Hepatocyte (in vitro differentiated cells): ENCODE data around the gene RAD1. TPM values are rescaled to one million over a fixed set of nuclear protein-coding genes. Genes with fewer than 3 reads are reported as not detected.

Experiments used
- DNase-seq: peaks from one replicate; pipeline ENCODE4 v3.0.0-alpha.2; 2016; ENCODE audit warnings: low spot score
- H2AFZ ChIP-seq: fragments of 200-600 bp; sonication (generic); 2 replicates; pipeline ENCODE4 v1.6.0; 2016; ENCODE audit warnings: antibody characterized with exemption, mild to moderate bottlenecking
- H3K27ac ChIP-seq: fragments of 200-600 bp; sonication (generic); 2 replicates; pipeline ENCODE4 v1.5.1; 2016; ENCODE audit warnings: mild to moderate bottlenecking
- H3K27me3 ChIP-seq: fragments of 200-600 bp; sonication (generic); 2 replicates; pipeline ENCODE4 v1.6.1; 2016
- H3K36me3 ChIP-seq: fragments of 200-600 bp; sonication (generic); replicated peaks from 2 replicates; pipeline ENCODE4 v1.5.1; 2016; ENCODE audit warnings: low read depth; ENCODE audit not compliant: insufficient read depth
- H3K4me1 ChIP-seq: fragments of 200-600 bp; sonication (generic); 2 replicates; pipeline ENCODE4 v1.5.1; 2016; ENCODE audit warnings: mild to moderate bottlenecking, moderate library complexity; ENCODE audit not compliant: insufficient read depth
- H3K4me2 ChIP-seq: fragments of 200-600 bp; sonication (generic); 2 replicates; pipeline ENCODE4 v1.6.0; 2016
- H3K4me3 ChIP-seq: fragments of 200-600 bp; sonication (generic); 2 replicates; pipeline ENCODE4 v1.5.1; 2016; ENCODE audit warnings: mild to moderate bottlenecking
- H3K79me2 ChIP-seq: fragments of 200-600 bp; sonication (generic); 2 replicates; pipeline ENCODE4 v1.6.0; 2017; ENCODE audit warnings: mild to moderate bottlenecking
- H3K9me2 ChIP-seq: fragments of 200-600 bp; sonication (generic); replicated peaks from 2 replicates; pipeline ENCODE4 v1.6.0; 2017; ENCODE audit warnings: mild to moderate bottlenecking; ENCODE audit not compliant: insufficient read depth
- H3K9me3 ChIP-seq: fragments of 200-600 bp; sonication (generic); 2 replicates; pipeline ENCODE4 v1.5.1; 2016; ENCODE audit warnings: low read depth, mild to moderate bottlenecking
- H4K20me1 ChIP-seq: fragments of 200-600 bp; sonication (generic); 2 replicates; pipeline ENCODE4 v1.6.0; 2016; ENCODE audit warnings: mild to moderate bottlenecking; ENCODE audit not compliant: insufficient read depth, poor library complexity, severe bottlenecking
- EZH2 ChIP-seq: fragments of 200-600 bp; sonication (generic); IDR thresholded peaks from 2 replicates; pipeline ENCODE4 v1.6.1; 2016; ENCODE audit warnings: antibody characterized with exemption, mild to moderate bottlenecking, borderline replicate concordance
- EZH2phosphoT487 ChIP-seq: fragments of 200-600 bp; sonication (generic); IDR thresholded peaks from one replicate; pipeline ENCODE4 v1.6.1; 2018; ENCODE audit warnings: antibody characterized with exemption, mild to moderate bottlenecking, low read depth, moderate library complexity; ENCODE audit not compliant: unreplicated experiment, severe bottlenecking
- WGBS: methylation state at CpG from one replicate; pipeline ENCODE4 v1.1.6; 2016; ENCODE audit warnings: low lambda C conversion rate; ENCODE audit errors: missing lambda C conversion rate; 5-methylcytosine and 5-hydroxymethylcytosine counted together
- polyA plus RNA-seq: library from polyadenylated mRNA; unstranded; fragments of >200 nt; fragmentation: Nextera tagmentation; extraction: Ambion mirVana; gene quantifications from 2 replicates; pipeline ENCODE4 v1.2.1, GENCODE V29; 2016
- total RNA-seq: library from RNA; depleted of rRNA; stranded (reverse); fragments of >200 nt; gene quantifications from 2 replicates; pipeline ENCODE4 v1.2.3, GENCODE V29; 2014
- TF ChIP-seq, protein P1 (sequence below): fragments of 200-600 bp; sonication (generic); IDR thresholded peaks from 2 replicates; pipeline ENCODE4 v1.5.1; 2016; ENCODE audit warnings: antibody characterized with exemption, mild to moderate bottlenecking; ENCODE audit not compliant: poor library complexity

The RAD1 gene
- total and polyA plus RNA-seq, 2 experiments from 2014 or later = 25.2 to 33.2 TPM

DNA sequence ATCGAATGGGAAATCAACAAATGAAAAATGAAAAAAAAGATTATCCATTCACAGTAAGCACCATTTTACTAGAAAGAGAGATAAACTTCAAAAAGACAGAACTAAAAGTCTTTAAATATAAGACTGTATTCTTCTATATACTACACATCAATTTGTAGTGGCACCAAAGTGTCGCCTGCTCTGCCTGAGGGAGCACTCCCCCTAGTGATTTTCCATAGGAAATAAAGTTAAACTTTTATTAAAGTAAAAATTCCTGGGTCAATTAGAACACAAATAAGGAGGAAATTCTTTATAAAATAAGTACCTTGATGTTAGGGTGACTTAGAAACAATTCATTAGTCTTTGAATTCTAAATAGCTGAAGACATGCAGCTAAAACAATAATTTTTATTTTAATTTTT is 9.7 kb downstream of the RAD1 start:
- Histone ChIP-seq H3K4me1 (no peaks in the 10 kb centered on the region), H3K36me3 (no peaks in the 10 kb centered on the region), H4K20me1 (no peaks in the 10 kb centered on the region), H3K79me2 (no peaks in the 10 kb centered on the region), H3K27ac (no peak overlapping the region), H3K4me2 (no peak overlapping the region), H2AFZ (no peak overlapping the region), H3K4me3 (no peak overlapping the region), H3K27me3 (no peaks in the 10 kb centered on the region), H3K9me3 (no peaks in the 10 kb centered on the region), H3K9me2 (no peaks in the 10 kb centered on the region)
- 85% methylated on average over 2 of the region's 2 CpGs for WGBS
- DNase-seq = no peak
- TF ChIP-seq, protein P1, sequence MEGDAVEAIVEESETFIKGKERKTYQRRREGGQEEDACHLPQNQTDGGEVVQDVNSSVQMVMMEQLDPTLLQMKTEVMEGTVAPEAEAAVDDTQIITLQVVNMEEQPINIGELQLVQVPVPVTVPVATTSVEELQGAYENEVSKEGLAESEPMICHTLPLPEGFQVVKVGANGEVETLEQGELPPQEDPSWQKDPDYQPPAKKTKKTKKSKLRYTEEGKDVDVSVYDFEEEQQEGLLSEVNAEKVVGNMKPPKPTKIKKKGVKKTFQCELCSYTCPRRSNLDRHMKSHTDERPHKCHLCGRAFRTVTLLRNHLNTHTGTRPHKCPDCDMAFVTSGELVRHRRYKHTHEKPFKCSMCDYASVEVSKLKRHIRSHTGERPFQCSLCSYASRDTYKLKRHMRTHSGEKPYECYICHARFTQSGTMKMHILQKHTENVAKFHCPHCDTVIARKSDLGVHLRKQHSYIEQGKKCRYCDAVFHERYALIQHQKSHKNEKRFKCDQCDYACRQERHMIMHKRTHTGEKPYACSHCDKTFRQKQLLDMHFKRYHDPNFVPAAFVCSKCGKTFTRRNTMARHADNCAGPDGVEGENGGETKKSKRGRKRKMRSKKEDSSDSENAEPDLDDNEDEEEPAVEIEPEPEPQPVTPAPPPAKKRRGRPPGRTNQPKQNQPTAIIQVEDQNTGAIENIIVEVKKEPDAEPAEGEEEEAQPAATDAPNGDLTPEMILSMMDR = peak; percentile 53
- TF ChIP-seq EZH2 = no peak

DNA sequence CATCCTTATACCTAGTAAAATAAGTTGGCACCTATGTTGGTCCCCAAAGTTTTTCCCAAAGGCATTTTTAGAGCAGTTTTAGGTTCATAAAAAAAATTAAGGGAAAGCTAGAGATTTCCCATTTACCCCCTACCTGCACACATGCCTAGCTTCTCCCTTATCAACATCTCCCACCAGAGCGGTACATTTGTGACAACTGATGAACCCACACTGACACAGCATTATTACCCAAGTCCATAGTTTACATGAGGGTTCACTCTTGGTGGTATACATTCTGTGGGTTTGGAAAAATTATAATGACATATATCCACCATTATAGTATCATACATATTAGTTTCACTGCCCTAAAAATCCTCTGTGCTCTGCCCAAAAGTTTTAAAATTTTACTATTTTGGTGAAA is 12.0 kb downstream of the RAD1 start:
- H3K36me3 ChIP-seq = no peaks in the 10 kb centered on the region
- H3K9me2 ChIP-seq = no peaks in the 10 kb centered on the region
- 100% methylated on average over 1 of the region's 1 CpG for WGBS
- TF ChIP-seq EZH2 (no peak), EZH2phosphoT487 (no peak)
- TF ChIP-seq, protein P1 = no peak
- no peaks in the 10 kb centered on the region for H3K9me3 ChIP-seq
- H3K27me3 ChIP-seq = no peaks in the 10 kb centered on the region
- H3K79me2 ChIP-seq = no peaks in the 10 kb centered on the region
- no peak overlapping the region for H3K4me3 ChIP-seq
- no peak overlapping the region for H3K4me2 ChIP-seq
- H3K27ac ChIP-seq = no peak overlapping the region
- no peak overlapping the region for H2AFZ ChIP-seq
- no peak for DNase-seq
- no peaks in the 10 kb centered on the region for H3K4me1 ChIP-seq
- H4K20me1 ChIP-seq = no peaks in the 10 kb centered on the region

DNA sequence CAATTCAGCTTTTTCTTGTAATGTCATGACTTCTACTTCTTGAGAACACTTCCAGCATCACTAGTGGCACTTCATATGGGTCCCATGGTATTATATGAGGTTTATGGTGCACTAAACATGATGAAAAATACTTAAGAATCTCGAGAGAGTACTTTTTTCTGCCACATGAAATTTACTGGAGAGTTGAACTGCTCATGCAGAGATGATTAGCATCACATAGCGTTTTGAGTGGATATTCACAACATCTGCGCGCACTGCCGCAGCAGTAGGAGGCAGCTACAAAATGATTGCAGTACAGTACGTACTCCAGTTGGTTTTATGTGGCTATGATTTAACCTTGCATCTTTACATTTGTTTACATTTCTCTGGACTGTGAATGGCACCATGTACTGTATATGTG is 14.7 kb downstream of the RAD1 start:
- Histone ChIP-seq H3K9me2 (no peaks in the 10 kb centered on the region), H4K20me1 (no peaks in the 10 kb centered on the region), H3K4me3 (no peak overlapping the region), H3K9me3 (no peaks in the 10 kb centered on the region), H3K27ac (no peak overlapping the region), H3K4me2 (no peak overlapping the region), H2AFZ (no peak overlapping the region), H3K36me3 (no peaks in the 10 kb centered on the region), H3K27me3 (no peaks in the 10 kb centered on the region), H3K4me1 (no peaks in the 10 kb centered on the region), H3K79me2 (no peaks in the 10 kb centered on the region)
- no peak for DNase-seq
- TF ChIP-seq EZH2 = no peak
- TF ChIP-seq, protein P1 = no peak
- TF ChIP-seq EZH2phosphoT487 = no peak
- 91% methylated on average over 6 of the region's 6 CpGs for WGBS

DNA sequence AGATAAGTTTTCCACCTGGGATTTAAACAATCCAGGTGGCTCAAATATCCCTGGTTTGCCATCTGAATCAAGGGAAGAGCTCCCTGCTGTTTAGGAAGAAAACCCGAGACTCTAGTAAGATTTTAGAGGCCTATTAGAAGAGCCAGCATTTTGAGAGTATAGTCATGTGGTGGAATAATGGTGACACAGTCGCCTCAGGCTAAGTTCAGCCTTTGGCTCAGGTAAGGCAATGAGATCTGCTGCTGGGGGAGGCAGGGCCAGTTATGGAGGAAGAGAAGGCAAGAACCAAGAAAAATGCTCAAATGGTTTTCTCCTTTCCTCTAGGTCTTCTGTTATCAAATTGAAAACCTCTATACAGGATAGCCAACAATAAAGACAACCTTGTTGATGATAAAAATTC is 16.2 kb downstream of the RAD1 start:
- DNase-seq = no peak
- Histone ChIP-seq H4K20me1 (no peaks in the 10 kb centered on the region), H3K4me2 (no peak overlapping the region), H2AFZ (no peak overlapping the region), H3K4me1 (no peaks in the 10 kb centered on the region), H3K9me3 (no peaks in the 10 kb centered on the region), H3K36me3 (no peaks in the 10 kb centered on the region), H3K9me2 (no peaks in the 10 kb centered on the region), H3K4me3 (no peak overlapping the region), H3K27ac (no peak overlapping the region), H3K79me2 (no peaks in the 10 kb centered on the region), H3K27me3 (no peaks in the 10 kb centered on the region)
- 77% methylated on average over 2 of the region's 2 CpGs for WGBS
- TF ChIP-seq EZH2 = no peak
- TF ChIP-seq, protein P1 = no peak
- no peak for TF ChIP-seq EZH2phosphoT487
